ENCODE measurements around the gene FAM131C. TPM values are rescaled to one million over a fixed set of nuclear protein-coding genes. Genes with fewer than 3 reads are reported as not detected.

Gene FAM131C
- 0.09 TPM in 2 replicates for total RNA-seq

GRCh38 chr1:16073490-16074119 lies at the start of gene FAM131C:
FAM131C (minus strand) TSS chr1:16073651; CDS start chr1:16073442, 209 bp downstream.

GRCh38 chr1:16043521-16043920 lies 29.9 kb downstream of the FAM131C start, which contains the start of gene CLCNKB:
CLCNKB (plus strand) TSS chr1:16043782; CDS start chr1:16044493, 711 bp downstream.

GRCh38 chr1:16021681-16022080 lies 51.8 kb downstream of the FAM131C start, which contains the start of gene CLCNKA:
CLCNKA (plus strand) TSS chr1:16022036; CDS start chr1:16022620, 584 bp downstream.

GRCh38 chr1:16017461-16018303 lies 55.8 kb downstream of the FAM131C start, which contains the start of gene HSPB7:
HSPB7 (minus strand) TSS chr1:16018043; CDS start chr1:16017963, 80 bp downstream.

Other genes starting within 250 kb of the FAM131C start
- 16.4 and 27.1 TPM in 2 replicates for gene SPEN, start 225.9 kb downstream of the FAM131C start, total RNA-seq
- 54.6 and 64.3 TPM in 2 replicates for gene ZBTB17, start 97.5 kb downstream of the FAM131C start, total RNA-seq
- not detected in 2 replicates for gene SRARP, start 69.4 kb downstream of the FAM131C start, total RNA-seq
- gene HSPB7, start 55.6 kb downstream of the FAM131C start, total RNA-seq, result 0.38 TPM in 1 of 2 replicates, not detected in the other
- not detected in 2 replicates for gene CLCNKA, start 51.6 kb downstream of the FAM131C start, total RNA-seq
- not detected in 2 replicates for gene CLCNKB, start 29.9 kb downstream of the FAM131C start, total RNA-seq
- 110 and 142 TPM in 2 replicates for gene EPHA2, start 82.4 kb upstream of the FAM131C start, total RNA-seq
- 3.6 and 5.1 TPM in 2 replicates for gene ARHGEF19, start 139.0 kb upstream of the FAM131C start, total RNA-seq
- gene CPLANE2, start 163.5 kb upstream of the FAM131C start, total RNA-seq, result 8.9 and 11.8 TPM in 2 replicates

Data from endothelial cell of coronary artery (primary cell).